Activated CD8-positive, alpha-beta T cell treated with anti-CD3 and anti-CD28 coated beads, Interleukin-2, amount 10 ng/mL, durations not matched to agents 7 days and 5 days (primary cell): Measurements from ENCODE around the gene CRIM1. TPM values are rescaled to one million over a fixed set of nuclear protein-coding genes. Genes with fewer than 3 reads are reported as not detected.

ENCODE experiments used
- ATAC-seq: fragments of 150-1000 bp; cut with Tn5 transposase; one replicate; pipeline ENCODE4 v1.10.0; 2021; ENCODE audit warnings: moderate library complexity
- CTCF ChIA-PET: fragments of 350-600 bp; sonication (Branson Sonifier 250); formaldehyde crosslinking; loops from one replicate; lab custom pipeline; 2021; ENCODE audit warnings: antibody characterized with exemption; lab: Charles Lee
- POLR2A ChIA-PET: fragments of 350-600 bp; sonication (Branson Sonifier 250); formaldehyde crosslinking; loops from one replicate; lab custom pipeline; 2021; ENCODE audit warnings: antibody characterized with exemption; lab: Charles Lee
- DNase-seq: peaks from one replicate; pipeline ENCODE4 v3.0.0-alpha.2; 2020
- H3K27ac Mint-ChIP-seq: one replicate; pipeline ENCODE4 v1.8.0; 2021; ENCODE audit warnings: mild to moderate bottlenecking, mixed read lengths
- H3K27me3 Mint-ChIP-seq: one replicate; pipeline ENCODE4 v1.8.0; 2021; ENCODE audit warnings: low read depth, mixed read lengths
- H3K36me3 Mint-ChIP-seq: one replicate; pipeline ENCODE4 v1.8.0; 2021; ENCODE audit warnings: low read depth, mixed read lengths
- H3K4me1 Mint-ChIP-seq: one replicate; pipeline ENCODE4 v1.8.0; 2021; ENCODE audit warnings: low read depth, mixed read lengths
- H3K4me3 Mint-ChIP-seq: one replicate; pipeline ENCODE4 v1.8.0; 2021; ENCODE audit warnings: mild to moderate bottlenecking, mixed read lengths
- H3K9me3 Mint-ChIP-seq: one replicate; pipeline ENCODE4 v1.8.0; 2022; ENCODE audit warnings: mixed read lengths; ENCODE audit not compliant: insufficient read depth
- total RNA-seq, 2 experiments: library from RNA; stranded (reverse); gene quantifications; one replicate each; pipeline ENCODE4 v1.2.3, GENCODE V29; 2021

CRIM1 gene
- total RNA-seq, 2 experiments from 2014 or later: 3.7 to 4.4 TPM

DNA sequence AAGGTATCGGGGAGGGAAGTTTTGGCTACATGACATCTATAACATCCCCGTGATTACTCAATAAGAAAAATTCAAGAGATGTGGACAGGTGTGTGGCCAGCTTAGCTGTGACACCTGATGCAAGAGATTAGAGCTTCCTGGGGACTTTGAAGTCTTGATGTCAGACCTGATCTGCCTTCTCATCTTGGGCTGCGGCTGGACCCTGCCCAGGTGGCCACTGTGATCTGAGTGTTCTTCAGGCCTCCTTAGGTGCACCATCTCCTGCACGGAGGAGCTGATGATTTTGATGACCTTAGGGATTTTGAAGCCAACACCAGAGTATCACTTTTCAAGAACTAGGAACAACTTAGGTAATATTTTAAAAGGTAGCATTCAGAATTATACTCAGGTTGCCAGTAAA, 128.9 kb downstream of the CRIM1 start:
- no peaks in the 10 kb centered on the region for H3K9me3 Mint-ChIP-seq
- no peaks in the 10 kb centered on the region for H3K36me3 Mint-ChIP-seq
- no peak overlapping the region for H3K27ac Mint-ChIP-seq
- ChIA-PET POLR2A (no interaction called here), CTCF (no interaction called here)
- no peak overlapping the region for H3K4me3 Mint-ChIP-seq
- no peaks in the 10 kb centered on the region for H3K27me3 Mint-ChIP-seq
- H3K4me1 Mint-ChIP-seq: no peaks in the 10 kb centered on the region
- no peak for DNase-seq
- ATAC-seq: no peak

DNA sequence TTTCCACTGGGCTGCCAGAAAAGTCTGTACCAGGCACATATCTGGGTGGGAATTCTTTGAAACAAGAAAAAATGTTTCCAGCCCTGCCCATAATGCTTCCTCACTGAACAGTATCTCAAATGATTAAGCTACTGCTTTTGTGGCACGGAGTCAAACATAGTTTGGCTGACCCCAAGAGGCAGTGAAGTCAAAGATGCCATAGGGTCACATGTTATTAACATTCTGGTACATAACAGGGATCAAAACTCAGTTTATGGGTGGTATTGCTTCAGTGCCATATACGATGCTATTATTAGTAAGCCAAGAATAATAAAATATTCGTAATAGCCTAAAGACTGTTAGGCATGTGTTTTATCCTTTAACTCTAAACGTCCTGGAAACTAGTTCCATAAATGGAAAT, 129.9 kb downstream of the CRIM1 start:
- no peak overlapping the region for H3K27ac Mint-ChIP-seq
- no peak overlapping the region for H3K4me3 Mint-ChIP-seq
- ATAC-seq (no peak), DNase-seq (no peak)
- no peaks in the 10 kb centered on the region for H3K36me3 Mint-ChIP-seq
- H3K27me3 Mint-ChIP-seq: no peaks in the 10 kb centered on the region
- no peaks in the 10 kb centered on the region for H3K4me1 Mint-ChIP-seq
- no peaks in the 10 kb centered on the region for H3K9me3 Mint-ChIP-seq
- ChIA-PET POLR2A (no interaction called here), CTCF (no interaction called here)

DNA sequence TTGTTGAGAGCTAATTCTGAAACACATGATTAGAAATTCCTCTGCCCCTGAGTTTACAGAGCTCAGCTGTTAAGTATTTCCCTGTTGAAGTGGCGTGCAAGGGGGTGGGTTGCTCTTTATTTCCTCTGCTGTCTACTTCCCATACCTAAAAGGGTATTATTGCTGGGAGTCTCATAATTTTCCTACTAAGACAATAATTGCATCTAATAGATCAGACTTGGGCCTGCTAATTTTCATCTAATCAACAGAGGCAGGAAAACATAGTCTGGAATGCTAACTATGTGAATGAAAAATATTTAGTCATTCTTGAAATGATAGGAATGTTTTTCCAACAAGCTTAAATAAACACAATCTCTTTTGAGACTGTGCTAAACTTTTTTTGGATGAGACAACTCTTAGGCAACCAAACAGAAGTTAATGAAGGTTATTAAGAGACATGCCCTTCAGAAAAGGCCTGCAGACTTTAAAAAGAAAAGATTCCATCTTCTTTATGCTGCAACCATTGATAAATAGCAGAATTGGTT, 131.0 kb downstream of the CRIM1 start:
- Mint-ChIP-seq H3K36me3 (no peaks in the 10 kb centered on the region), H3K9me3 (no peaks in the 10 kb centered on the region), H3K4me3 (no peak overlapping the region), H3K4me1 (no peaks in the 10 kb centered on the region), H3K27me3 (peaks cover 2% of the 10 kb centered on the region), H3K27ac (no peak overlapping the region)
- ATAC-seq: no peak
- CTCF ChIA-PET: no interaction called here
- no peak for DNase-seq
- POLR2A ChIA-PET: no interaction called here

DNA sequence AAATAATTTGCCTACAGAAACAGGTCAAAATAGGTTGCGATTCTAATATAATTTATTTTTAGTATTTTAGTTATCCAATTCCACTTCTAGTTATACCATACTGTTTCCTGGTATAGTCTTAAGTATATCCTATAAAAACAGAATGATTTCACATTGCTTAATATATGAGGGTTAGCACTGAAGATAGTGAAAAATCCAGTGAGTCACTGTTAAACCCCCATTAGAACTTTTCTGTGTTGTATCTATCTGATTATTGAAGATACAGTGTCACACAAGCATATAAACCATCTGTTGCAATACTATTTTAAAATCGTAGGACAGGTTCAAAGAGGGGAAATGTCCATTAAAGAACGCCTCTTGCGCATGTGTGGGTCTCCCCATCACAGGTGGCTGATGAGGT, 132.4 kb downstream of the CRIM1 start:
- CTCF ChIA-PET: no interaction called here
- Mint-ChIP-seq H3K9me3 (no peaks in the 10 kb centered on the region), H3K4me1 (no peaks in the 10 kb centered on the region), H3K36me3 (no peaks in the 10 kb centered on the region), H3K27ac (no peak overlapping the region), H3K27me3 (peaks cover 5% of the 10 kb centered on the region), H3K4me3 (no peak overlapping the region)
- DNase-seq (no peak), ATAC-seq (no peak)
- POLR2A ChIA-PET: no interaction called here

DNA sequence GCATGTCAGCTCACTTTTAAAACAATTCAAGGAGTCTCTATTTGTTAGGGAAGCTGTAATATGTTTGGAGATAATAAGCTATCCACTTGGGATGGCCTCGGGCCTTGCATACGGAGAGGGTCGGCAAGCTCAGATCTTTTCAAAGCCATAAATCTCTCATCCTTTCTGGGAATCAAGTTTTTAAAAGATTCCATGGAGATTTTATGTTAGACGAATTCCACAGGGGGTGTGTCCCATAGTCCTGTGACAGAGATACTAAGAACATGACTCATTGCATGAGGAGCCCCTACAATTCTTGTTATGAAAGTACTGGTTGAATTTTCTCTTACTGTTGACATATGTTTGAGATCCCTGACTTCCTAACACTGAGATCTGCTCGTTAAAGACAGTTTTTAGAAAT, 133.7 kb downstream of the CRIM1 start:
- H3K27me3 Mint-ChIP-seq: peaks cover 5% of the 10 kb centered on the region
- DNase-seq (no peak), ATAC-seq (no peak)
- no peak overlapping the region for H3K27ac Mint-ChIP-seq
- no peaks in the 10 kb centered on the region for H3K9me3 Mint-ChIP-seq
- H3K4me3 Mint-ChIP-seq: no peak overlapping the region
- CTCF ChIA-PET: no interaction called here
- H3K4me1 Mint-ChIP-seq: no peaks in the 10 kb centered on the region
- no peaks in the 10 kb centered on the region for H3K36me3 Mint-ChIP-seq
- POLR2A ChIA-PET: interaction anchor here (0.5 kb wide), 1 partner anchor 79 kb away, joined by 6 read pairs; no protein-coding TSS in a partner anchor

DNA sequence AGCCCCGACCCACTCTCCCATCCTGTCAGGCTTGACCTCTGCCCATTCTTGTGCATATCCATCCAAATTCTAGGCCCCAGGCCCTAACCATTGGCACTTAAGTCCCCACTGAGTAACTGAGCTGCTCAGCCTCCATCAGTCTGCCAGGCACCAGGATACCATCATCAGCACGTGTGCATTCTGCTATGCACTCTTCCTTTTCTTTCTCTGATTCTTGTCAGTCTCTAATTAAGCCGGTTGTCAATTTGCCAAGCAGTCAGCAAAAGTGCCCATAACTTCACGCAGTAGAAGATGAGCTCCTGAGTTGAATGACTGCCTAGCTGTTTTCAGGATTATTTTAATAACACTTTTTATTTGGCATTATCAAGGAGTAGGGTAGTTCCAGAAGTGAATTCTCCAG, 135.2 kb downstream of the CRIM1 start:
- ATAC-seq (no peak), DNase-seq (no peak)
- Mint-ChIP-seq H3K4me3 (no peak overlapping the region), H3K27me3 (peaks cover 7% of the 10 kb centered on the region), H3K36me3 (no peaks in the 10 kb centered on the region), H3K27ac (no peak overlapping the region), H3K4me1 (no peaks in the 10 kb centered on the region), H3K9me3 (no peaks in the 10 kb centered on the region)
- ChIA-PET CTCF (no interaction called here), POLR2A (no interaction called here)

DNA sequence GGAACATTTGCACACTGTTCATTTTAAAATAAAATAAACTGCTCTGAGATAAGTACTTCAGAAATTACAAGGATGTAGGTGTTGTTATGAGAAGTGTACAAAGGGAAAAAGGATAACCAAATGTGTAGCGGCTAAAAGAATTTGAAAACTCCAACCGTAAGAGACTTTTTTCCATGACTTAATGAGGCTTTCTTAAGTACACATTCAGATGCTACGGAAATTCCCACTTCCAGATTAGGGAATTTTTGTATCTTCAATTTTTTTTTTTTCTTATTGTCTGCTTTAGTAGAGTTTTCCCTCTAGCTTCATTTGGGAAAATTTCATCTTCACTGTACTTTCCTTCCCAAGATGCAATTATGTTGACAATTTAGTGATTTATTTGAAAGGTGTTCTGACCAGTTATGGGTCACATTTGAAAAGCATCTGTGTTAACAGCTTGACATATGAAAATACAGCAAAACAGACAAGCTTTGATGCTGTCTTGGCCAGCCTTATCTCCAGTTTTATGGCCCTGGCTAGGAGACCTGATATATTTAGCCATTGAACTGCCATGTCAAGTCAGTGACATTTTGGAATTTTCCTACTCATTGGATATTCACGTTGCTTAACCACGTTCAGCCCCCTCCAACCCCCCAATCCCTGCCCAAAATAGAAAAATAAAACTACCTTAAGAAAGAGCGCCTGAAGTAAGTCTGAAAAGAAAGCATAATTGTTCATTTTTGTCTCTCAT, 136.8 kb downstream of the CRIM1 start:
- ChIA-PET POLR2A (no interaction called here), CTCF (no interaction called here)
- peaks cover 7% of the 10 kb centered on the region for H3K27me3 Mint-ChIP-seq
- H3K36me3 Mint-ChIP-seq: no peaks in the 10 kb centered on the region
- no peak overlapping the region for H3K4me3 Mint-ChIP-seq
- ATAC-seq (no peak), DNase-seq (no peak)
- no peak overlapping the region for H3K27ac Mint-ChIP-seq
- H3K9me3 Mint-ChIP-seq: no peaks in the 10 kb centered on the region
- H3K4me1 Mint-ChIP-seq: no peaks in the 10 kb centered on the region

DNA sequence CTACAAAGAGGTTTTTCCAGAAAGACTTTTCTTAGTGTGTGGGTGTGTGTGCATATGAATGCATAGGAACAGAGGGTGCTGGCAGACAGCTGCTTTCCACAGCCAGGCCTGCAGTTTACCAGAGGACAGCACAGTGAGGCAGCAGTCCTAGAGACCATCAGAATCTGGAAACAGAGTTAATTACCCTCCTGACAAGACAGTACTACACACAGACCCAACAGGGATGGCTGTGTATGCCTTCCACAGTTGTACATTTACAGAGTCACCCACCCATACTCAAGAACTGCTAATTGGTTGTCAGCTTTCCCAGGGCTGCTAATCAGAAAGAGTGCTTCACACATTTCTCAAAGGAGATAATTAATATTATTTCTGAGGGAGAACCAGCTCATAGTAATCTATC, 137.7 kb downstream of the CRIM1 start:
- no peak for DNase-seq
- ChIA-PET CTCF (interaction anchor here (1.2 kb wide), 1 partner anchor 139 kb away, joined by 3 read pairs; no protein-coding TSS in a partner anchor), POLR2A (interaction anchor here (0.5 kb wide), 1 partner anchor 649 kb away, joined by 3 read pairs; no protein-coding TSS in a partner anchor)
- Mint-ChIP-seq H3K4me3 (no peak overlapping the region), H3K4me1 (no peaks in the 10 kb centered on the region), H3K36me3 (no peaks in the 10 kb centered on the region), H3K27me3 (peaks cover 7% of the 10 kb centered on the region), H3K9me3 (no peaks in the 10 kb centered on the region), H3K27ac (no peak overlapping the region)
- ATAC-seq: no peak

DNA sequence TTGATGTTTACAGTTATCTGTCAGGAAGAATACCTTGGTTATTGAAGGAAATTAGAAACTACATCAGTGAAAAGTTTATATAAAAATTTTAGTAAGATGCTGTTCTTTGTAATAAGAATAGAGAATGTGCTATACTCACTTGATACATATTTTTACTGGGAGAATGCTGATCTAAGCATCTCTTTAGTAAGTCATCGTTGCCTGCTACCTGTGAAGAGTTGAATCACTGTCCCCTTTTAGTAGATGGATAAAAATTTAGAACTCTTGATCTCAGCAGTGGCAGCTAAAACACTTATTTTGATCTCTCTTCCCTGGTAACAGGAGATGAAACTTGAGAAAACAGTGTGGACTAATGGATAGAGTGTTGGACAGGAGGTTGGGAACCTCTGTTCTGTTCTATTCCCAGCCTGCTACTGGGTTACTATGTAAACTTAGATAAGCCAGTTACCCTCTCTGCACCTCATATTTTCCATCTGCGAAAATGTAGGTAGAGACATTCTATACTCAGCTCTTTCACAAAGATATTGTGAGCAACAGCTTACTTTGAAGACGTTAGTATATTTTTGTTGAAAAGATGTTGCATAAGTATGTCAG, 142.1 kb downstream of the CRIM1 start:
- no peak overlapping the region for H3K27ac Mint-ChIP-seq
- H3K27me3 Mint-ChIP-seq: peaks cover 2% of the 10 kb centered on the region
- no peaks in the 10 kb centered on the region for H3K9me3 Mint-ChIP-seq
- CTCF ChIA-PET: no interaction called here
- H3K4me3 Mint-ChIP-seq: no peak overlapping the region
- ATAC-seq (no peak), DNase-seq (no peak)
- no peaks in the 10 kb centered on the region for H3K36me3 Mint-ChIP-seq
- H3K4me1 Mint-ChIP-seq: no peaks in the 10 kb centered on the region
- POLR2A ChIA-PET: no interaction called here

DNA sequence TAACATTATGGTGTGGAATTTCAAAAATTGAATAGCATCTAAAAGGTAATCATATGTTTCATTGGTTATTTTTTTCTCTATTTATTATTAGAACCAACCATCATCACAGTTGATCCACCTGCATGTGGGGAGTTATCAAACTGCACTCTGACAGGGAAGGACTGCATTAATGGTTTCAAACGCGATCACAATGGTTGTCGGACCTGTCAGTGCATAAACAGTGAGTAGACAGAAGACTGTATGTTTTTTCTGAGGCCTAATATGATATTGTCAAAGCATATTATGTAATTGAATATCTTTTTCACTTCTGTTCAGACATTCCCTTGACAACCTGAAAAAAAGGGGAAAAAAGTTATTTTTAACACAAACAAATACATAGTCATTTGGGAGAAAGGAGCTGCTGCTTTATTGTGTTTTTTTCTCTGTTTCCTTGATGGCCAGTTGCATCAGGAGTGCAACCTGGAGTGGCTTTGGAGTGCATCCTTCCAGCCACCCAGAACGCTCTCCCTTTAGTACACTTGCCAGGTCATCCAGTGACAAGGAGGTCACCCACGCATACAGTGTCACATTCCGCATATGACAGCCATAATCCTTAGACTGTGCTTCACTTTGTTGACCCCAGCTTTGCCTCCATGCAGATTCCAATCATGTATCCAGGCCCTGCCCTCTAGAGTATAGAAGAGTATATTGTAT, 143.7 kb downstream of the CRIM1 start:
- Mint-ChIP-seq H3K27me3 (peaks cover 2% of the 10 kb centered on the region), H3K36me3 (no peaks in the 10 kb centered on the region), H3K4me1 (no peaks in the 10 kb centered on the region), H3K4me3 (no peak overlapping the region), H3K9me3 (no peaks in the 10 kb centered on the region), H3K27ac (no peak overlapping the region)
- POLR2A ChIA-PET: no interaction called here
- DNase-seq (no peak), ATAC-seq (no peak)
- CTCF ChIA-PET: no interaction called here

DNA sequence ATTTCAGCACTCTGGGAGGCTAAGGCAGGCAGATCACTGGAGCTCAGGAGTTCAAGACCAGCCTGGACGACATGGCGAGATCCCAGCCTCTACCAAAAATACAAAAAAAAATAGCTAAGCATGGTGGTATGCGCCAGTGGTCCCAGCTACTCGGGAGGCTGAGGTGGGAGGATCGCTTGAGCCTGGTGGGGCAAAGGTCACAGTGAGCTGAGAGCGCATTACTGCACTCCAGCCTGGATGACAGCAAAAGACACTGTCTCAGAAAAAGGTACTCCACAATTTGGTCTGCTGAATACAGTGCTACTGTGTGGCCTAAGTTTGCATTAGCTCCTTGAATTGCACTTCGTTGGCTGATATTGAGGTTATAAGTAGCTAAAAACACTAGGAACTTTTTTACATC, 144.5 kb downstream of the CRIM1 start:
- no peaks in the 10 kb centered on the region for H3K27me3 Mint-ChIP-seq
- ATAC-seq: no peak
- no peaks in the 10 kb centered on the region for H3K9me3 Mint-ChIP-seq
- H3K27ac Mint-ChIP-seq: no peak overlapping the region
- POLR2A ChIA-PET: no interaction called here
- H3K4me3 Mint-ChIP-seq: no peak overlapping the region
- DNase-seq: no peak
- no peaks in the 10 kb centered on the region for H3K4me1 Mint-ChIP-seq
- CTCF ChIA-PET: interaction anchor here (0.8 kb wide), 1 partner anchor 14 kb away, joined by 3 read pairs; no protein-coding TSS in a partner anchor
- no peaks in the 10 kb centered on the region for H3K36me3 Mint-ChIP-seq

DNA sequence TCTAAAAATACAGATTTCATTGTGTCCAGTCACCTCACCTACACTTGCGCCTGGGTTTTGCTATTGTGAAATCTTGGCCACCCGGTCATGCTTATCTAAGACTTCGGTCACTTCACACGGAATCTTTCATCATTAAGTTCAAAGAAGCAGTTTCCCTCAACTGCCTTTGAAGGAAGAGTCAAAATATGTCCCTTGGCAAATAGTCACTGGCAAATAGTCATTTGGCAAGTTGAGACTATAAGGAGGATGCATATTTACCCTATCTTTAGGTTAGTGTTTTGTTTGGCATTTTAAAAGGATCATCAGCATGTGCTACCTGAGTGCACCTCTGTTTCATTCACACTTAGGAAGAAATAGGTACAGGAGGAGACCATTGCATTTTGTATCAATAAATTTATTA, 146.5 kb downstream of the CRIM1 start:
- Mint-ChIP-seq H3K27ac (no peak overlapping the region), H3K4me1 (no peaks in the 10 kb centered on the region), H3K9me3 (no peaks in the 10 kb centered on the region), H3K4me3 (no peak overlapping the region), H3K36me3 (no peaks in the 10 kb centered on the region), H3K27me3 (no peaks in the 10 kb centered on the region)
- ChIA-PET POLR2A (interaction anchor here (0.7 kb wide), 1 partner anchor 135 kb away, joined by 5 read pairs; no protein-coding TSS in a partner anchor), CTCF (interaction anchor here (0.7 kb wide), 2 partner anchors 12 to 35 kb away, joined by 3 to 4 read pairs; no protein-coding TSS in a partner anchor)
- DNase-seq: no peak
- no peak for ATAC-seq
